ENCODE measurements around the gene MYL4. TPM values are rescaled to one million over a fixed set of nuclear protein-coding genes. Genes with fewer than 3 reads are reported as not detected.

MYL4 gene
- total RNA-seq, 1 experiment from 2014 or later: not detected

- intact Hi-C loops (cut with micrococcal nuclease; ENCODE audit: unreplicated experiment): no loop called here
- Histone ChIP-seq H3K9me3 (ENCODE audit: low read depth, low read length, poor library complexity, severe bottlenecking) (no peaks in the 10 kb centered on the region), H3K27me3 (replicated peaks; ENCODE audit: insufficient read depth, low read depth, low read length, poor library complexity) (no peaks in the 10 kb centered on the region), H3K4me1 (ENCODE audit: insufficient read depth, low read length, poor library complexity, severe bottlenecking) (no peaks in the 10 kb centered on the region), H3K36me3 (ENCODE audit: insufficient read depth, low read length, poor library complexity, severe bottlenecking) (no peaks in the 10 kb centered on the region), H3K4me3 (ENCODE audit: low read depth, low read length, poor library complexity, severe bottlenecking) (no peak overlapping the region), H3K27ac (ENCODE audit: low read depth, low read length, poor library complexity, severe bottlenecking) (no peak overlapping the region)
- CTCF ChIA-PET: no interaction called here
- POLR2A ChIA-PET (ENCODE audit: low non-redundant PET): no interaction called here
- TF ChIP-seq EZH2 (IDR thresholded peaks at IDR 0.05; ENCODE audit: borderline replicate concordance, low read depth, low read length, poor library complexity, severe bottlenecking) (no peak), CTCF (conservative IDR thresholded peaks at IDR 0.05; ENCODE audit: low read depth, low read length) (no peak)
- DNase-seq (ENCODE audit: low spot score): no peak
- no TSS peak for BruUV-seq (replicated peaks)
Measured at GRCh38 chr17:47204722-47205418, 4.3 kb upstream of the MYL4 start.

GRCh38 chr17:47205419-47205963 lies 3.7 kb upstream of the MYL4 start:
- ChIA-PET POLR2A (ENCODE audit: low non-redundant PET) (no interaction called here), CTCF (no interaction called here)
- no peaks in the 10 kb centered on the region for H3K27me3 ChIP-seq (replicated peaks; ENCODE audit: insufficient read depth, low read depth, low read length, poor library complexity)
- no peak overlapping the region for H3K27ac ChIP-seq (ENCODE audit: low read depth, low read length, poor library complexity, severe bottlenecking)
- no TSS peak for BruUV-seq (replicated peaks)
- intact Hi-C loops (cut with micrococcal nuclease; ENCODE audit: unreplicated experiment): no loop called here
- no peaks in the 10 kb centered on the region for H3K9me3 ChIP-seq (ENCODE audit: low read depth, low read length, poor library complexity, severe bottlenecking)
- no peaks in the 10 kb centered on the region for H3K4me1 ChIP-seq (ENCODE audit: insufficient read depth, low read length, poor library complexity, severe bottlenecking)
- no peaks in the 10 kb centered on the region for H3K36me3 ChIP-seq (ENCODE audit: insufficient read depth, low read length, poor library complexity, severe bottlenecking)
- H3K4me3 ChIP-seq (ENCODE audit: low read depth, low read length, poor library complexity, severe bottlenecking): no peak overlapping the region
- no peak for DNase-seq (ENCODE audit: low spot score)
- TF ChIP-seq CTCF (conservative IDR thresholded peaks at IDR 0.05; ENCODE audit: low read depth, low read length): no peak
- TF ChIP-seq EZH2 (IDR thresholded peaks at IDR 0.05; ENCODE audit: borderline replicate concordance, low read depth, low read length, poor library complexity, severe bottlenecking): no peak

- CTCF ChIA-PET: no interaction called here
- H3K4me3 ChIP-seq (ENCODE audit: low read depth, low read length, poor library complexity, severe bottlenecking): no peak overlapping the region
- H3K4me1 ChIP-seq (ENCODE audit: insufficient read depth, low read length, poor library complexity, severe bottlenecking): no peaks in the 10 kb centered on the region
- TF ChIP-seq CTCF (conservative IDR thresholded peaks at IDR 0.05; ENCODE audit: low read depth, low read length): no peak
- TF ChIP-seq EZH2 (IDR thresholded peaks at IDR 0.05; ENCODE audit: borderline replicate concordance, low read depth, low read length, poor library complexity, severe bottlenecking): no peak
- no TSS peak for BruUV-seq (replicated peaks)
- H3K27me3 ChIP-seq (replicated peaks; ENCODE audit: insufficient read depth, low read depth, low read length, poor library complexity): no peaks in the 10 kb centered on the region
- DNase-seq (ENCODE audit: low spot score): no peak
- no peak overlapping the region for H3K27ac ChIP-seq (ENCODE audit: low read depth, low read length, poor library complexity, severe bottlenecking)
- intact Hi-C loops (cut with micrococcal nuclease; ENCODE audit: unreplicated experiment): no loop called here
- POLR2A ChIA-PET (ENCODE audit: low non-redundant PET): interaction anchor here (0.6 kb wide), 1 partner anchor 67 kb away, joined by 3 read pairs; no protein-coding TSS in a partner anchor
- H3K9me3 ChIP-seq (ENCODE audit: low read depth, low read length, poor library complexity, severe bottlenecking): no peaks in the 10 kb centered on the region
- no peaks in the 10 kb centered on the region for H3K36me3 ChIP-seq (ENCODE audit: insufficient read depth, low read length, poor library complexity, severe bottlenecking)
Measured at GRCh38 chr17:47207143-47208067, 1.7 kb upstream of the MYL4 start.

Measured in A673 (cell line).